Thoracic aorta (tissue), 2 donors: ENCODE data around the gene C3orf49. TPM values are rescaled to one million over a fixed set of nuclear protein-coding genes. Genes with fewer than 3 reads are reported as not detected.

ENCODE experiments used
- ATAC-seq: fragments of 150-250 bp; one replicate; pipeline ENCODE4 v1.8.0; 2017; ENCODE audit warnings: low read depth; ENCODE audit not compliant: insufficient number of reproducible peaks, low FRiP score
- DNase-seq: peaks from one replicate; pipeline ENCODE4 v3.0.0-alpha.2; 2020; ENCODE audit warnings: low spot score
- H3K27ac ChIP-seq, 2 donors: fragments of 200-600 bp; sonication (generic); 1 replicate in 1 of 2; 2 replicates in 1 of 2; pipeline ENCODE4 v1.5.1; 2016; ENCODE audit warnings: mild to moderate bottlenecking in 2 of 2, moderate library complexity in 2 of 2
- H3K27me3 ChIP-seq: fragments of 200-600 bp; sonication (generic); replicated peaks from 2 replicates; pipeline ENCODE4 v1.6.0; 2016; ENCODE audit warnings: mild to moderate bottlenecking; ENCODE audit not compliant: insufficient read depth
- H3K36me3 ChIP-seq: fragments of 200-600 bp; sonication (generic); one replicate; pipeline ENCODE4 v1.5.1; 2016
- H3K4me1 ChIP-seq, 2 donors: fragments of 200-600 bp; sonication (generic); 1 replicate in 1 of 2; 2 replicates in 1 of 2; pipeline versions ENCODE4 v1.5.1 to v1.6.0; 2016; ENCODE audit warnings: low read depth in 2 of 2, mild to moderate bottlenecking in 1 of 2; ENCODE audit not compliant: control insufficient read depth in 1 of 2
- H3K4me3 ChIP-seq: fragments of 200-600 bp; sonication (generic); 2 replicates; pipeline ENCODE4 v1.5.1; 2016; ENCODE audit warnings: mild to moderate bottlenecking
- H3K9me3 ChIP-seq: fragments of 200-600 bp; sonication (generic); 2 replicates; pipeline ENCODE4 v1.5.1; 2016
- CTCF ChIP-seq: fragments of 200-600 bp; sonication (generic); IDR thresholded peaks from one replicate; pipeline ENCODE4 v1.5.1; 2019; ENCODE audit warnings: antibody characterized with exemption
- total RNA-seq, 2 donors: library from RNA; depleted of rRNA; stranded (reverse); fragments of >200 nt; gene quantifications; one replicate each; pipeline versions ENCODE4 v1.1.0 to v1.2.3, GENCODE V29; 2016

Gene C3orf49, protein sequence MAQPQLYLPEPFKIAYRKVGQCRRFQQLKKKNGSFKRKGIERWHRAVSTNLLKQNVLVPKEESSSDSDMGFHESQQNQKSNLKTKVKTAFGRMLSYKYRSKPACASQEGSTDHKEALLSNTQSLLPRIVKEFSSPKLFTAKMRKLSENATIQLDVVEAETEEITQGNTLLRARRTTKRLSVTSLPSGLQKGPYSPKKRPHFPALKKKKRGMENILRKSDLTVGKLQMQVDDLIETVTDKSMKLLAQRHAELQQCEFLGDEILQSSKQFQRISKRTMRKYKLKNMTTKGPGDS
- total RNA-seq: not detected

DNA sequence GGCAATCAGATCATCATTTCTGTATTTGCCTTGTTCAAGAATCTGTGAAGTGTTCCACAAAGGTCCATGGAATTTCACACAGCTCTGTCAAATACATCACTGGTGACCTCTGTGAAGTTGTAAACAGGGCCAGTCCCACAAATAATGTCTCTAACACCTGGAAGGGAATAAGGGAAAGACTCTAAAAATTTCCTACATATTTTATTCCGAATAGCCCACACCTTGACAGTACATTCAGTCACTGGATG, at the start of gene C3orf49:
Gene C3orf49 (plus strand): TSS at position 149 of the 248 bp plus-strand sequence. CDS start 173 bp downstream, outside the sequence.
- Histone ChIP-seq H3K4me3 (no peak within 1 kb of the TSS), H3K4me1 (no peaks in the 10 kb centered on the region), H3K9me3 (no peaks in the 10 kb centered on the region), H3K27ac (no peak within 1 kb of the TSS), H3K27me3 (no peaks in the 10 kb centered on the region), H3K36me3 (no peaks in the 10 kb centered on the region)
- DNase-seq (no peak), ATAC-seq (no peak)
- TF ChIP-seq CTCF: no peak

DNA sequence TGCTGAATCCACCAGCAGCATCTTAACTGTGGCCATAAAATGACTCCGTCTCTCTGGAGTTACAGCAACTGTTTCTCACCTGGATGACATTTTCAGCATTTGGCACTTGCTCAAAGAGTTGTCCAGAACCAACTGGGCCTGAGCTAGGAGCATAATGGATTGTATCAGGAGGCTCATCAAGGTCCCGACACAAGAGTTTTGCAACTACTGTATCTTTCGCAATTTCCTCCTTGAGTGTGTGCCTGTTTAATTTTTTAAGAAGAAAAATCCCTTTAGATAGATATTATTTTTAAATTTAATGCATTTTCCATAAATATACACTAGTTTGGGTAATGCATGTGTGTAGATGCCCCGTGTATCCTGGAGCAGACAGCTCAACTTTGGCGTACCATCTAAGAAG, 44.3 kb upstream of the C3orf49 start:
- no peak for TF ChIP-seq CTCF
- Histone ChIP-seq H3K9me3 (no peaks in the 10 kb centered on the region), H3K36me3 (no peaks in the 10 kb centered on the region), H3K27ac (no peak overlapping the region), H3K4me3 (no peak overlapping the region), H3K27me3 (no peaks in the 10 kb centered on the region), H3K4me1 (no peaks in the 10 kb centered on the region)
- ATAC-seq (no peak), DNase-seq (no peak)

- Histone ChIP-seq H3K4me3 (no peak overlapping the region), H3K36me3 (no peaks in the 10 kb centered on the region), H3K9me3 (no peaks in the 10 kb centered on the region), H3K27ac (no peak overlapping the region), H3K27me3 (no peaks in the 10 kb centered on the region), H3K4me1 (no peaks in the 10 kb centered on the region)
- ATAC-seq: no peak
- no peak for DNase-seq
- no peak for TF ChIP-seq CTCF
Observed at GRCh38 chr3:63779227-63779626, 39.9 kb upstream of the C3orf49 start.

DNA sequence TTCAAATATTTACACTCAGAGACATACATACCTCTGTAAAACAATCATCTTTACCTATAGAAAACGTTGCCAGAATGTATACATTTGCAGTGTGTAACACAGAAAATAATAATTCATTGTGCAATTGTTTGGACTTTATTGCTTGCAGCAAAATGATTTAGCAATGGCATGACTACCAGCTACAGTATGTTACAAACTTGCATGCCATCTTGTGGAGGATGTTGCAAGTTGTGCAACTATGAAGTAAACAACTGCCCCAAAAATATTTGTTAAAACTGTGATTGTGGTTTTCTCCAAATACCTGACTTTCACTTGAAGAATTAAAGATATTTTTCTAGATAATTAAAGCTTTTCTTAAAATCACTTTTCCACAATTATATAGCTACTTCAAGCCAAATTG, 27.1 kb upstream of the C3orf49 start:
- Histone ChIP-seq H3K36me3 (no peaks in the 10 kb centered on the region), H3K4me1 (no peaks in the 10 kb centered on the region), H3K27ac (no peak overlapping the region), H3K27me3 (no peaks in the 10 kb centered on the region), H3K9me3 (no peaks in the 10 kb centered on the region), H3K4me3 (no peak overlapping the region)
- DNase-seq (no peak), ATAC-seq (no peak)
- no peak for TF ChIP-seq CTCF

GRCh38 chr3:63795438-63795837, 23.7 kb upstream of the C3orf49 start:
- no peak for TF ChIP-seq CTCF
- Histone ChIP-seq H3K4me1 (no peaks in the 10 kb centered on the region), H3K27me3 (no peaks in the 10 kb centered on the region), H3K9me3 (no peaks in the 10 kb centered on the region), H3K27ac (no peak overlapping the region), H3K4me3 (no peak overlapping the region), H3K36me3 (no peaks in the 10 kb centered on the region)
- DNase-seq (no peak), ATAC-seq (no peak)
